Activated CD4-positive, alpha-beta memory T cell treated with anti-CD3 and anti-CD28 coated beads, Interleukin-2, amount 10 ng/mL, durations not matched to agents 7 days and 5 days (primary cell): ENCODE results near the gene SFPQ. TPM values are rescaled to one million over a fixed set of nuclear protein-coding genes. Genes with fewer than 3 reads are reported as not detected.
"Not testable (repeated sequence)": the region's sequence is repeated elsewhere in the genome, so short reads cannot be mapped to it uniquely, and the experiment has no call there.

ENCODE experiments used
- CTCF ChIA-PET: fragments of 350-600 bp; sonication (Branson Sonifier 250); formaldehyde crosslinking; loops from one replicate; lab custom pipeline; 2021; ENCODE audit warnings: antibody characterized with exemption, inconsistent platforms; lab: Charles Lee
- POLR2A ChIA-PET: fragments of 350-600 bp; sonication (Branson Sonifier 250); formaldehyde crosslinking; loops from one replicate; lab custom pipeline; 2021; ENCODE audit warnings: antibody characterized with exemption; lab: Charles Lee
- DNase-seq: peaks from one replicate; pipeline ENCODE4 v3.0.0-alpha.2; 2020
- H3K27ac Mint-ChIP-seq: one replicate; pipeline ENCODE4 v1.8.0; 2021; ENCODE audit warnings: mild to moderate bottlenecking, mixed read lengths
- H3K27me3 Mint-ChIP-seq: one replicate; pipeline ENCODE4 v1.8.0; 2021; ENCODE audit warnings: mixed read lengths
- H3K36me3 Mint-ChIP-seq: one replicate; pipeline ENCODE4 v1.8.0; 2021; ENCODE audit warnings: low read depth, mixed read lengths
- H3K4me1 Mint-ChIP-seq: one replicate; pipeline ENCODE4 v1.8.0; 2021; ENCODE audit warnings: mixed read lengths
- H3K4me3 Mint-ChIP-seq: one replicate; pipeline ENCODE4 v1.8.0; 2021; ENCODE audit warnings: mild to moderate bottlenecking, mixed read lengths
- H3K9me3 Mint-ChIP-seq: one replicate; pipeline ENCODE4 v1.8.0; 2021; ENCODE audit warnings: mixed read lengths
- total RNA-seq, 2 experiments: library from RNA; stranded (reverse); gene quantifications; one replicate each; pipeline ENCODE4 v1.2.3, GENCODE V29; 2021

Gene SFPQ
- total RNA-seq, 2 experiments from 2014 or later, result 319 to 328 TPM

GRCh38 chr1:35171579-35171978 is 21.4 kb downstream of the SFPQ start:
- H3K9me3 Mint-ChIP-seq, result no peaks in the 10 kb centered on the region
- H3K27ac Mint-ChIP-seq, result no peak overlapping the region
- H3K27me3 Mint-ChIP-seq, result no peaks in the 10 kb centered on the region
- ChIA-PET POLR2A (interaction anchor here (1.2 to 2.6 kb wide), 6 partner anchors 8 to 186 kb away, joined by 3 to 9 read pairs (median 5); partner anchors contain the start of genes SFPQ and TMEM35B), CTCF (no interaction called here)
- peaks cover 30% of the 10 kb centered on the region for H3K36me3 Mint-ChIP-seq
- DNase-seq, result no peak
- no peak overlapping the region for H3K4me3 Mint-ChIP-seq
- H3K4me1 Mint-ChIP-seq, result no peaks in the 10 kb centered on the region

DNA sequence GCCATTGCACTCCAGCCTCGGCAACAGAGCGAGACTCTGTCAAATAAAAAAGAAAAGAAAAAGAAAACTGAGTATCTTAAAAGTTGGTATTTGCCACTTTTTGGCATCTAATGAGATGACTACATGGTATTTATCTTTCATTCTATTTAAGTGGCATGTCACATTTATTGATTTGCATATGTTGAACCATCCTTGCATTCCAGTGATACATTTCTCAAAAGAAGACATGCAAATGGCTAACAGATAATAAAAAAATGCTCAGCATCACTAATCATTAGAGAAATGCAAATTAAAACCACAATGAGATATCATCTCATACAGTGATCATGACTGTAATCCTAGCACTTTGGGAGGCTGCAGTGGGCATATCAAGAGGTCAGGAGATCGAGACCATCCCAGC is 28.1 kb downstream of the SFPQ start:
- Mint-ChIP-seq H3K9me3 (peaks cover 3% of the 10 kb centered on the region), H3K4me1 (peaks cover 4% of the 10 kb centered on the region), H3K27ac (no peak overlapping the region), H3K4me3 (no peak overlapping the region), H3K36me3 (peaks cover 5% of the 10 kb centered on the region), H3K27me3 (no peaks in the 10 kb centered on the region)
- no peak for DNase-seq
- ChIA-PET CTCF (no interaction called here), POLR2A (no interaction called here)

DNA sequence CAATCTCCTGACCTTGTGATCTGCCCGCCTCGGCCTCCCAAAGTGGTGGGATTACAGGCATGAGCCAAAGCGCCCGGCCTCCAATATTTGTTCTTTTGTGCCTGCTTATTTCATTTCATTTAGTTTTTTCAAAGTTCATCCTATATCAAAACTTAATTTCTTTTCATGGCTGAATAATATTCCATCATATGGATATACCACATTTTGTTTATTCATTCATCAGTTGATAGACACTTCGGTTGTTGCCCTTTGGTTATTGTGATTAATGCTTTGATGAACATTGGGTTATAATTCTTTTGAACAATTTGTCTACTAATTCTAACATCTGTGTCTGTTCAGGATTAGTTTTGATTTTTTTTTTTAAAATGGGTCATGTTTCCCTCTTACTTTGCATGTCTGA is 41.7 kb downstream of the SFPQ start:
- Mint-ChIP-seq H3K27me3 (peaks cover 2% of the 10 kb centered on the region), H3K4me3 (no peak overlapping the region), H3K36me3 (no peaks in the 10 kb centered on the region), H3K9me3 (no peaks in the 10 kb centered on the region), H3K27ac (no peak overlapping the region), H3K4me1 (peaks cover 6% of the 10 kb centered on the region)
- DNase-seq, result no peak
- ChIA-PET CTCF (no interaction called here), POLR2A (no interaction called here)

- H3K4me3 Mint-ChIP-seq, result peak overlapping the region; percentile 12
- peak overlapping the region; percentile 57 for H3K27ac Mint-ChIP-seq
- DNase-seq, CTCF ChIA-PET, H3K36me3 Mint-ChIP-seq, POLR2A ChIA-PET, H3K9me3 Mint-ChIP-seq, H3K27me3 Mint-ChIP-seq: not testable (repeated sequence)
- peaks cover 13% of the 10 kb centered on the region for H3K4me1 Mint-ChIP-seq
Measured at GRCh38 chr1:35145892-35146549, 46.9 kb downstream of the SFPQ start.

DNA sequence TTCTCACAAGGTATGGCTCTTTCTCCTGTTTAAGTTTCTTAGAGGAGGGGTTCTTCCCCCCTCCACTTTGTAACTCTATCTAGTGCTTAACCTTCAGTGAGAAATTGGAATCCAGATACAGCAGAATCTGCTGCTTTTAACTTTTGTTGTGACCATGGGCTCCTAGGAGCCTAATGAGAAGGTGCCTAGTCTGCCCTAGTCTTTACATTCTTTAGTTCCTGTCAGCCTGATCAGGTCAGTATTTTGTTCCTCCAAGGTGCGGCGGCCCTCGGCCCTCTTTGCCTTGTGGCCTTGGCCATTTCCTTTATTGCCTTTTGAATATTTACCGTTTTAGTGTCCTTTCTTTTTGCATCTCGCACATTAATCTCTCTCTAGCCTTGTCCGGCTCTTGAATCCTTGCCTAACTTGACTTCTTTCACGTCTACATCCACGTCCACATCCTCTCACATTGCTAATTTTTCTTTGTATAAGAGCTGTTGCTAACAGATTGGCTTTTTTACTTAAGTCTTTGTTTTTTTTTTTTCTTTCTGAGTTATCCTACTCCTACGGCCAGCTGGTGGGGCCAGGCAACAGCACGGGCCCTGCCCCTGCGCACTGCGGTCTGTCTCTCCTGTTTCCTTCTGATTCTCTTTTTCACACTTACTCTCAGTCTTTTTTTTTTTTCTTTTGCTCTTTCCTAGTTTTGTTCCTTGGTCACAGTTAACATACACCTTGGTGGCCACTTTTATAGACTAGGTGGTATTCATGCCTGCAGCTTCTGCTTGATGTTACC is 49.0 kb downstream of the SFPQ start:
- no peaks in the 10 kb centered on the region for H3K36me3 Mint-ChIP-seq
- CTCF ChIA-PET, result no interaction called here
- POLR2A ChIA-PET, result interaction anchor here (0.6 kb wide), 1 partner anchor 47 kb away, joined by 3 read pairs; no protein-coding TSS in a partner anchor
- no peaks in the 10 kb centered on the region for H3K9me3 Mint-ChIP-seq
- H3K27me3 Mint-ChIP-seq, result no peaks in the 10 kb centered on the region
- no peak for DNase-seq
- H3K4me1 Mint-ChIP-seq, result peaks cover 13% of the 10 kb centered on the region
- no peak overlapping the region for H3K27ac Mint-ChIP-seq
- H3K4me3 Mint-ChIP-seq, result no peak overlapping the region

DNA sequence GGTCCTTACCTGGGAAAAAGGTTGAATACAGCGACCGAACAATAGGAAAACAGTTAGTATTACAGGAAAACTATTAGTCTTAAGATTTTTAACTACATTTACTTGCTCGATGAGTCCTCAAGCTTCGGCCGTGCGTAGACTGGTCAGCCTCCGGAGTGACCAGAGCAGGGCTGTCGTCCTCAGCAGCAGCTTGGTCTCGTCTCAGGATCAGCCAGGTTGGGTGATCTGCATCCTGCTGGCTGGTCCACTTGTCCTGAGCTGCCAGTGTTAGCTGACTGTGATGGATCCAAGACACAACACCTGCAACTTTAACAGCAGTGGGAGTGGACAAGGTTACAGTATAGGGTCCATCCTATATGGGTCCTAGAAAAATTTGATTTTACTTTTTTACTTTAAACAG is 50.2 kb downstream of the SFPQ start:
- H3K4me1 Mint-ChIP-seq, result peaks cover 13% of the 10 kb centered on the region
- CTCF ChIA-PET, H3K27me3 Mint-ChIP-seq, H3K27ac Mint-ChIP-seq, DNase-seq, H3K9me3 Mint-ChIP-seq, H3K4me3 Mint-ChIP-seq, H3K36me3 Mint-ChIP-seq: not testable (repeated sequence)
- POLR2A ChIA-PET, result interaction anchor here (1.1 kb wide), 1 partner anchor 36 kb away, joined by 4 read pairs; no protein-coding TSS in a partner anchor

DNA sequence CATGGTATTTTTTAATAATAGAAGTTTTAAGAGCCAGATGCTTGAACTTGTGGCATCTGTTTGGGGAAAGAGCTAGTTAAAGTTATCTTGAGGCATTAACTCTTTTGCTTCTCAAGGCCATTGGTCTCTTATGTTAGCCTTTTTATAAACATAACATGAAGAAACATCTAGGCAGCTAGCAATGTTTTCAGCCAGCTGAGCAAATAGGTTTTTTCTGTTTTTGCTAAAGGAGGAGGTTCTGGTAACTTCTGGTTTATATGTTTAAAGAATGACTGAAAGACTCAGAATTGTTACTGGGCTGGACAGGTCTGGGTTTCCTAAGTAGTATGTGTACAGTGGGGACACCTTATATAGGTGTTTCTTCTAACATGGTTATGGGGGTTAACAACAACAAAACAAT is 50.7 kb downstream of the SFPQ start:
- DNase-seq, H3K27ac Mint-ChIP-seq, H3K36me3 Mint-ChIP-seq, H3K9me3 Mint-ChIP-seq, CTCF ChIA-PET, H3K4me3 Mint-ChIP-seq, H3K27me3 Mint-ChIP-seq: not testable (repeated sequence)
- peaks cover 13% of the 10 kb centered on the region for H3K4me1 Mint-ChIP-seq
- POLR2A ChIA-PET, result interaction anchor here (1.1 kb wide), 1 partner anchor 37 kb away, joined by 4 read pairs; no protein-coding TSS in a partner anchor

GRCh38 chr1:35137590-35137989 is 55.4 kb downstream of the SFPQ start:
- CTCF ChIA-PET, DNase-seq, POLR2A ChIA-PET, H3K36me3 Mint-ChIP-seq, H3K27ac Mint-ChIP-seq, H3K9me3 Mint-ChIP-seq, H3K4me3 Mint-ChIP-seq, H3K4me1 Mint-ChIP-seq, H3K27me3 Mint-ChIP-seq: not testable (repeated sequence)

DNA sequence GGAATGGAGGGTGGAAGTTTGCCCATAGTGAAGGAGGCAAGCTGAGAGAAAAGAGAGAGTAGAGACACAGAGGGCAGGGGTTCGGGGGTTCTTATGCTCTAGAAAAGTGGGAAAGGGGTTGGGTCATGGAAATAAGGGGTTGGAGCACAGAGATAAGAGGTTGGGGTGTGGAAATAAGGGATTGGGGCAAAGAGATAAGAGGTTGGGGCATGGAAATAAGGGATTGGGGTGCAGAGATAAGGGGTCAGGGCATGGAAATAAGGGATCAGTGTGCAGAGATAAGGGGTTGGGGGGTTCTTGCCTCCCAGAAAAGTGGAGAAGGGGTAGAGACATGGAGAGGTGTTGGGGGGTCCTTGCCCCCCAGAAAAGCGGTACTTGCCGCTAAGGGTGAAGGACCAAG is 56.2 kb downstream of the SFPQ start:
- Mint-ChIP-seq H3K36me3 (no peaks in the 10 kb centered on the region), H3K4me1 (no peaks in the 10 kb centered on the region), H3K4me3 (no peak overlapping the region), H3K9me3 (no peaks in the 10 kb centered on the region), H3K27ac (no peak overlapping the region), H3K27me3 (no peaks in the 10 kb centered on the region)
- ChIA-PET POLR2A (no interaction called here), CTCF (no interaction called here)
- DNase-seq, result no peak

Other genes with a start within 250 kb of the SFPQ start
- gene TMEM35B, start 207.8 kb downstream of the SFPQ start, total RNA-seq, result 10 to 100 TPM; 38.7 to 42.4 TPM
- gene ZMYM6, start 161.2 kb downstream of the SFPQ start, total RNA-seq, result 10 to 100 TPM; 20.3 to 22.5 TPM
- 10 to 100 TPM in 1 of 2 experiments, 1 to 10 TPM in 1; 9.7 to 11.7 TPM for gene ZMYM1, start 113.8 kb downstream of the SFPQ start, total RNA-seq
- gene ZMYM4, start 75.6 kb upstream of the SFPQ start, total RNA-seq, result 10 to 100 TPM; 26.8 to 28.7 TPM